ENCODE data around the gene LYG1. TPM values are rescaled to one million over a fixed set of nuclear protein-coding genes. Genes with fewer than 3 reads are reported as not detected.

The LYG1 gene
- total and polyA plus RNA-seq, 2 of the 13 experiments (the other 11 are each of a cell fraction or from before 2014, with no cell fraction given): 1.00 to 2.9 TPM

GRCh38 chr2:99335911-99336803 lies 35.2 kb upstream of the LYG1 start, which contains the start of gene TXNDC9:
TXNDC9 (minus strand) TSS chr2:99336333; CDS start chr2:99333210, 3,123 bp downstream.
- Histone ChIP-seq H3K27ac (ENCODE audit: extremely low read length, insufficient read depth, low read length) (peak within 1 kb of the TSS; percentile 88), H3K9ac (ENCODE audit: insufficient read depth, low read depth, low read length) (peak within 1 kb of the TSS; percentile 95), H4K20me1 (ENCODE audit: insufficient read depth, low read length) (peaks cover 21% of the 10 kb centered on the region), H3K4me1 (ENCODE audit: insufficient read depth, low read length) (peaks cover 52% of the 10 kb centered on the region), H3K36me3 (replicated peaks in 1 of 2; ENCODE audit: control insufficient read depth in 1 of 2, insufficient read depth in 2 of 2, low read length in 2 of 2) (peaks cover 5 to 19% of the 10 kb centered on the region in 2 experiments; a peak in 3 of 5 replicates), H2AFZ (ENCODE audit: low read length) (peak within 1 kb of the TSS; percentile 98), H3K27me3 (ENCODE audit: control insufficient read depth in 1 of 2, insufficient read depth in 2 of 2, low read length in 2 of 2) (no peaks in the 10 kb centered on the region; a peak in 1 of 5 replicates), H3K4me2 (ENCODE audit: low read depth, low read length) (peak within 1 kb of the TSS; percentile 96), H3K9me3 (ENCODE audit: low read length) (no peaks in the 10 kb centered on the region), H3K79me2 (ENCODE audit: insufficient read depth, low read length) (peaks cover 74% of the 10 kb centered on the region), H3K4me3 (replicated peaks in 1 of 3; ENCODE audit: insufficient read depth in 1 of 3, low read depth in 2 of 3, low read length in 3 of 3) (peak within 1 kb of the TSS; percentile 88 to 98 (median 94))
- intact Hi-C loops (cut with micrococcal nuclease; ENCODE audit: unreplicated experiment) (loop anchor here (1.0 to 5.0 kb wide), 4 partner anchors 36 to 729 kb away; partner anchors contain the start of genes C2orf15, COA5, MITD1 and MRPL30), in situ Hi-C loops (cut with HindIII; ENCODE audit: extremely low pct_ligation_motif_present, low pct_unique_long_range_greater_than_20kb) (loop anchor here (5.0 kb wide), 1 partner anchor 154 kb away; the partner anchor contains the start of genes MITD1 and MRPL30)
- ChIA-PET POLR2A (interaction anchor here (0.6 to 4.2 kb wide), 19 partner anchors 12 to 606 kb away, joined by 3 to 103 read pairs (median 5); partner anchors contain the start of genes C2orf15, LIPT1, MITD1 and MRPL30), CTCF (ENCODE audit: low intra/inter-chr PET ratio, low total read pairs) (no interaction called here)
- BruUV-seq (replicated peaks): no TSS peak
- DNase-seq (ENCODE audit: low spot score): peak; percentile 100
- ATAC-seq: peak; percentile 82
- peak; percentile 76 for FAIRE-seq
- WGBS (ENCODE audit: low lambda C conversion rate): 2% methylated on average over 40 of the region's 60 CpGs
- no peak; the same call in 1 of the 2 replicates for TF ChIP-seq NR0B2 (CRISPR knock-in tag; IDR thresholded peaks at IDR 0.05)
- peak; percentile 95 for TF ChIP-seq ZNF230 (CRISPR knock-in tag; IDR thresholded peaks at IDR 0.05)
- peak; percentile 90; the same call in 1 of the 2 replicates for TF ChIP-seq ZNF788 (CRISPR knock-in tag; IDR thresholded peaks at IDR 0.05; ENCODE audit: borderline replicate concordance)
- no peak for TF ChIP-seq USF2 (IDR thresholded peaks at IDR 0.05; ENCODE audit: low read depth, low read length)
- TF ChIP-seq USF2 (CRISPR knock-in tag; IDR thresholded peaks at IDR 0.05; ENCODE audit: borderline replicate concordance): peak; percentile 54; the same call in 1 of the 2 replicates
- peak; percentile 63; the same call in 1 of the 2 replicates for TF ChIP-seq FOXK2 (IDR thresholded peaks at IDR 0.05)
- TF ChIP-seq FOXO4 (CRISPR knock-in tag; conservative IDR thresholded peaks at IDR 0.05): no peak
- peak; percentile 91 for TF ChIP-seq IKZF4 (CRISPR knock-in tag; IDR thresholded peaks at IDR 0.05; ENCODE audit: borderline replicate concordance, low read depth, not compliant biosample characterization)
- peak; percentile 54 for TF ChIP-seq PAXIP1 (CRISPR knock-in tag; conservative IDR thresholded peaks at IDR 0.05)
- no peak for TF ChIP-seq ZBTB46 (CRISPR knock-in tag; IDR thresholded peaks at IDR 0.05; ENCODE audit: borderline replicate concordance)
- no peak for TF ChIP-seq SP140L (CRISPR knock-in tag; IDR thresholded peaks at IDR 0.05; ENCODE audit: borderline replicate concordance)
